Kidney capillary endothelial cell (primary cell): ENCODE data around the gene GABRP.

Experiments used
- DNase-seq: peaks from one replicate; pipeline ENCODE4 v3.0.0-alpha.2; 2018; ENCODE audit warnings: low spot score

The GABRP gene

GRCh38 chr5:170861667-170861916 is 78.1 kb downstream of the GABRP start:
- no peak for DNase-seq

GRCh38 chr5:170861917-170862766 is 78.6 kb downstream of the GABRP start, which contains the start of gene RANBP17:
Gene RANBP17, plus strand, starts transcription at chr5:170862018.
- peak; percentile 67 for DNase-seq

DNA sequence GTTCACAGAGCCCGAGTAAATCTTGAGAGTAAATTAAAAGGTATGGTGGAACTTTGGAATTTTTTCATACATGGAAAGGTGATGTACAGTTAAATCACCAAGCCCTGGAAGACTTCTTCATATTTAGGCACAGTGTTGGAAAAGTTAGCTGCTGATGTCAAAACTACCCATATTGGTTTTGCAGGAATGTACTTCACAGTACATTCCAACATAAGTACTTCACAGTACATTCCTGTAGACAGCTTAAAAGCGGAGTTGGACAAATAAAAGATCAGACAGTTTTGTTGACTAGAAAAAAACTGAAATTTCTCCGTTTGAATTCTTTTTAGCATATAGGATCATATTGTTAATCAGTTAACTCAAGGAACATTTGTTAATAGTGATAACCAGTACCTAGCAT is 80.1 kb downstream of the GABRP start:
- DNase-seq: no peak
